H1 (cell line): ENCODE measurements around the gene KIAA0513. TPM values are rescaled to one million over a fixed set of nuclear protein-coding genes. Genes with fewer than 3 reads are reported as not detected.

Source experiments
- CTCF ChIA-PET: fragments of 300-600 bp; sonication (Branson Sonifier 250); formaldehyde crosslinking; loops from one replicate; lab custom pipeline; 2021; ENCODE audit not compliant: partially characterized antibody; lab: Charles Lee
- POLR2A ChIA-PET: fragments of 300-600 bp; sonication (Branson Sonifier 250); formaldehyde crosslinking; loops from one replicate; lab custom pipeline; 2021; ENCODE audit warnings: inconsistent platforms; ENCODE audit not compliant: partially characterized antibody; lab: Charles Lee
- DNase-seq, 2 experiments: peaks; one replicate each; pipeline versions ENCODE4 v3.0.0 to v3.0.0-alpha.2; 2010 to 2022; ENCODE audit warnings: low spot score in 2 of 2, low read depth in 1 of 2, mixed read lengths in 1 of 2
- FAIRE-seq: peaks from 2 replicates; lab custom pipeline; 2011; peaks lifted over from hg19 to GRCh38; lab: Jason Lieb, UNC
- H2AFZ ChIP-seq: 2 replicates; pipeline ENCODE4 v1.8.1; 2012; ENCODE audit warnings: low read length, inconsistent platforms
- H2AK5ac ChIP-seq: 2 replicates; pipeline ENCODE4 v1.6.1; 2013; ENCODE audit warnings: low read depth, low read length
- H2BK120ac ChIP-seq: replicated peaks from 2 replicates; pipeline ENCODE3; 2013; ENCODE audit warnings: low read depth, low read length, inconsistent platforms
- H2BK12ac ChIP-seq: 2 replicates; pipeline ENCODE4 v1.6.1; 2013; ENCODE audit warnings: low read depth, low read length
- H2BK15ac ChIP-seq: 2 replicates; pipeline ENCODE4 v1.6.1; 2013; ENCODE audit warnings: low read length
- H2BK20ac ChIP-seq: 2 replicates; pipeline ENCODE4 v1.6.1; 2013; ENCODE audit warnings: low read length
- H2BK5ac ChIP-seq: 2 replicates; pipeline ENCODE4 v1.6.1; 2013; ENCODE audit warnings: low read depth, low read length
- H3K14ac ChIP-seq: 2 replicates; pipeline ENCODE4 v1.6.1; 2013; ENCODE audit warnings: inconsistent platforms; ENCODE audit not compliant: insufficient read length
- H3K18ac ChIP-seq: 2 replicates; pipeline ENCODE4 v1.6.1; 2013; ENCODE audit warnings: low read length; ENCODE audit errors: extremely low read depth
- H3K23ac ChIP-seq: 2 replicates; pipeline ENCODE4 v1.6.1; 2013; ENCODE audit warnings: inconsistent platforms; ENCODE audit not compliant: insufficient read length
- H3K23me2 ChIP-seq: 2 replicates; pipeline ENCODE4 v1.6.1; 2013; ENCODE audit warnings: low read depth, low read length
- H3K27ac ChIP-seq: 2 replicates; pipeline ENCODE4 v1.6.1; 2011; ENCODE audit warnings: low read depth, low read length, inconsistent platforms
- H3K27me3 ChIP-seq, 4 experiments: replicated peaks in 1 of 4; 1 replicate in 1 of 4; 2 replicates in 3 of 4; pipeline versions ENCODE4 v1.6.1 to v1.8.1; 2011 to 2013; ENCODE audit warnings: low read length in 3 of 4, mild to moderate bottlenecking in 3 of 4, inconsistent platforms in 2 of 4, mixed read lengths in 2 of 4, moderate library complexity in 1 of 4; ENCODE audit not compliant: control insufficient read depth in 3 of 4, insufficient read depth in 3 of 4; ENCODE audit errors: extremely low read depth in 1 of 4
- H3K36me3 ChIP-seq, 4 experiments: 2 replicates each; pipeline versions ENCODE4 v1.6.1 to v1.8.1; 2011 to 2013; ENCODE audit warnings: mild to moderate bottlenecking in 4 of 4, low read length in 3 of 4, moderate library complexity in 2 of 4, control low read depth in 1 of 4, inconsistent platforms in 1 of 4; ENCODE audit not compliant: insufficient read depth in 4 of 4, control insufficient read depth in 2 of 4
- H3K4ac ChIP-seq: replicated peaks from 2 replicates; pipeline ENCODE3; 2013; ENCODE audit warnings: low read length, low read depth, mixed read lengths, inconsistent platforms; ENCODE audit not compliant: insufficient read length
- H3K4me1 ChIP-seq, 4 experiments: replicated peaks in 1 of 4; 1 replicate in 1 of 4; 2 replicates in 3 of 4; pipeline versions ENCODE4 v1.6.1 to v1.8.1; 2011 to 2013; ENCODE audit warnings: low read length in 3 of 4, inconsistent platforms in 2 of 4, mixed read lengths in 1 of 4; ENCODE audit not compliant: insufficient read depth in 4 of 4, control insufficient read depth in 3 of 4
- H3K4me2 ChIP-seq, 2 experiments: 2 replicates each; pipeline versions ENCODE4 v1.6.1 to v1.8.1; 2011 to 2013; ENCODE audit warnings: low read depth in 2 of 2, low read length in 2 of 2, control low read depth in 1 of 2, inconsistent platforms in 1 of 2, mild to moderate bottlenecking in 1 of 2; ENCODE audit not compliant: insufficient read depth in 1 of 2
- H3K4me3 ChIP-seq, 4 experiments: fragments of 200-600, 300-600 bp in 1 of 4; sonication (generic), shearing (Covaris generic), sonication (Bioruptor Twin) in 1 of 4; 2 replicates each; pipeline versions ENCODE4 v1.5.1 to v1.8.1; 2011 to 2016; ENCODE audit warnings: low read length in 4 of 4, low read depth in 3 of 4, control low read depth in 2 of 4, inconsistent platforms in 2 of 4, mild to moderate bottlenecking in 2 of 4, mixed read lengths in 1 of 4, moderate library complexity in 1 of 4; ENCODE audit not compliant: insufficient read depth in 2 of 4; ENCODE audit errors: extremely low read depth in 1 of 4
- H3K56ac ChIP-seq: replicated peaks from 2 replicates; pipeline ENCODE3; 2013; ENCODE audit warnings: low read depth, mild to moderate bottlenecking, mixed read lengths, low read length, inconsistent platforms; ENCODE audit not compliant: insufficient read length
- H3K79me1 ChIP-seq: 2 replicates; pipeline ENCODE4 v1.6.1; 2013; ENCODE audit warnings: low read depth, low read length, control low read depth
- H3K79me2 ChIP-seq, 2 experiments: 2 replicates each; pipeline versions ENCODE4 v1.6.1 to v1.8.1; 2012 to 2013; ENCODE audit warnings: low read length in 2 of 2, mild to moderate bottlenecking in 2 of 2, inconsistent platforms in 1 of 2; ENCODE audit not compliant: insufficient read depth in 2 of 2, control insufficient read depth in 1 of 2
- H3K9ac ChIP-seq, 4 experiments: replicated peaks in 1 of 4; 1 replicate in 1 of 4; 2 replicates in 3 of 4; pipeline versions ENCODE4 v1.6.1 to v1.8.1; 2011 to 2013; ENCODE audit warnings: low read depth in 3 of 4, low read length in 3 of 4, control low read depth in 2 of 4, mild to moderate bottlenecking in 2 of 4, moderate library complexity in 2 of 4, inconsistent platforms in 1 of 4; ENCODE audit errors: extremely low read depth in 1 of 4
- H3K9me3 ChIP-seq, 2 experiments: 2 replicates each; pipeline versions ENCODE4 v1.6.1 to v1.8.1; 2012 to 2013; ENCODE audit warnings: mild to moderate bottlenecking in 2 of 2, moderate library complexity in 2 of 2, control low read depth in 1 of 2, inconsistent platforms in 1 of 2, low read depth in 1 of 2, low read length in 1 of 2, mixed read lengths in 1 of 2; ENCODE audit not compliant: insufficient read depth in 2 of 2
- H4K20me1 ChIP-seq, 2 experiments: replicated peaks in 1 of 2; 2 replicates each; pipeline versions ENCODE3 to v1.8.1; 2011 to 2013; ENCODE audit warnings: inconsistent platforms in 2 of 2, low read length in 2 of 2, mild to moderate bottlenecking in 1 of 2; ENCODE audit not compliant: insufficient read depth in 2 of 2, control insufficient read depth in 1 of 2
- H4K5ac ChIP-seq: 2 replicates; pipeline ENCODE4 v1.6.1; 2013; ENCODE audit warnings: low read length, low read depth, mixed read lengths, inconsistent platforms; ENCODE audit not compliant: insufficient read length
- H4K8ac ChIP-seq: 2 replicates; pipeline ENCODE4 v1.8.0; 2013; ENCODE audit warnings: mild to moderate bottlenecking, moderate library complexity, low read length, inconsistent platforms; ENCODE audit not compliant: insufficient read depth; ENCODE audit errors: extremely low read depth
- H4K91ac ChIP-seq: replicated peaks from 2 replicates; pipeline ENCODE3; 2013; ENCODE audit warnings: low read length, mixed read lengths, inconsistent platforms; ENCODE audit not compliant: insufficient read length
- WGBS, 2 experiments: shearing (Covaris generic) in 1 of 2; methylation state at CpG; one replicate each; pipeline versions ENCODE4 v1.1.6 to v1.1.7; 2013 to 2015; ENCODE audit warnings: low lambda C conversion rate in 2 of 2, mixed read lengths in 2 of 2, inconsistent platforms in 1 of 2, low coverage in 1 of 2, missing lambda C conversion rate in 1 of 2; ENCODE audit not compliant: insufficient replicate concordance in 2 of 2, insufficient coverage in 1 of 2, insufficient read length in 1 of 2; ENCODE audit errors: extremely low coverage in 1 of 2, missing lambda C conversion rate in 1 of 2; 5-methylcytosine and 5-hydroxymethylcytosine counted together
- polyA plus RNA-seq, 7 experiments: library from polyadenylated mRNA; depleted of rRNA in 3 of 7; stranded (reverse) in 5 of 7; unstranded in 2 of 7; fragments of >200 nt in 5 of 7; fragments of 200-250 nt in 2 of 7; gene quantifications; 1 replicate in 5 of 7; 2 replicates in 1 of 7; 4 replicates in 1 of 7; pipeline versions ENCODE4 v1.2.1 to v1.2.3, GENCODE V29; 2011 to 2013; ENCODE audit warnings: missing spikeins in 2 of 7, mixed read lengths in 2 of 7
- total RNA-seq: library from RNA; stranded (reverse); fragmentation: NEBNext Ultra II Directional; extraction: Animal tissue kit (Norgen Biotek cat#: 25700); gene quantifications from 2 replicates; pipeline ENCODE4 v1.2.1, GENCODE V29; 2021

KIAA0513 gene
- total and polyA plus RNA-seq, 2 of the 8 experiments (the other 6 are each of a cell fraction or from before 2014, with no cell fraction given) = 2.1 to 6.1 TPM

DNA sequence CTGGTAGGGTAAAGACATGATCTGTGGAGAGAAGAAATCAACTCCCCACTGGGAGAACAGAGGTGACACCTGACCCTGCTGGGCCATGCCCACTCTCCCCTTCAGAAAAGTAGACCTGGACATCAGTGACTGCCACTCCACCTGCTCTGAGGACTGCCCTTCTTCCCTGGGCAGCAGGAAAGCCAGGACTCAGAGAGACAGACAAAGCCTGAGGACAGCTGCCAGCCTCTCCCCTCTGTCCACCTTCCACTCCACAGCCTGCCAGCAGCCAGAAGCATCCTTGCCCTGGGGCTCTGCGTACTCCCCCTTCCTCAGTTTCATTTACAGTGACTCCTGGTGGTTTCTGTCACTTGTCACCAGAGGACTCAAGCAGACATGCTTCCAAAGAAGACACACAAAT is 40.7 kb upstream of the KIAA0513 start:
- H2BK12ac ChIP-seq = no peak overlapping the region
- CTCF ChIA-PET = no interaction called here
- H2BK15ac ChIP-seq = no peak overlapping the region
- no peaks in the 10 kb centered on the region for H3K79me1 ChIP-seq
- H3K56ac ChIP-seq = no peak overlapping the region
- no peaks in the 10 kb centered on the region for H3K4me1 ChIP-seq
- H3K27me3 ChIP-seq = no peaks in the 10 kb centered on the region
- FAIRE-seq = no peak
- no peak overlapping the region for H3K18ac ChIP-seq
- no peak overlapping the region for H3K23ac ChIP-seq
- no peak for DNase-seq
- no peak overlapping the region for H2BK5ac ChIP-seq
- H2BK20ac ChIP-seq = no peak overlapping the region
- no peak overlapping the region for H4K8ac ChIP-seq
- H2AK5ac ChIP-seq = no peak overlapping the region
- no peak overlapping the region for H4K91ac ChIP-seq
- no peak overlapping the region for H2AFZ ChIP-seq
- H3K4ac ChIP-seq = no peak overlapping the region
- no peak overlapping the region for H3K14ac ChIP-seq
- no peak overlapping the region for H4K5ac ChIP-seq
- no peak overlapping the region for H3K4me3 ChIP-seq
- H3K9ac ChIP-seq = no peak overlapping the region; a peak in 1 of 7 replicates
- no peaks in the 10 kb centered on the region for H3K9me3 ChIP-seq
- H4K20me1 ChIP-seq = peaks cover 0 to 13% of the 10 kb centered on the region in 2 experiments
- no peak overlapping the region for H3K27ac ChIP-seq
- POLR2A ChIA-PET = no interaction called here
- 73% methylated on average over 1 of the region's 1 CpG; no CpG with 5 or more reads in 1 of the 2 experiments for WGBS, 2 experiments
- no peak overlapping the region for H2BK120ac ChIP-seq
- H3K79me2 ChIP-seq = peaks cover 3 to 6% of the 10 kb centered on the region in 2 experiments; a peak in 2 of 4 replicates
- peaks cover 8 to 20% (median 10%) of the 10 kb centered on the region in 4 experiments; a peak in 7 of 8 replicates for H3K36me3 ChIP-seq
- H3K4me2 ChIP-seq = no peak overlapping the region
- no peaks in the 10 kb centered on the region for H3K23me2 ChIP-seq
